ENCODE data around the gene ACER3.
"Not testable (repeated sequence)": the region's sequence is repeated elsewhere in the genome, so short reads cannot be mapped to it uniquely, and the experiment has no call there.

The ACER3 gene

GRCh38 chr11:77009533-77010160, 148.9 kb downstream of the ACER3 start:
- no peak overlapping the region for H3K4me3 ChIP-seq
- H3K36me3 ChIP-seq = peaks cover 19% of the 10 kb centered on the region; the same call in 1 of the 2 replicates
- H3K27ac ChIP-seq = no peak overlapping the region
- H3K9ac ChIP-seq = no peak overlapping the region
- TF ChIP-seq Cebpa-rat (IDR thresholded peaks at IDR 0.05) = no peak
- H3K4me1 ChIP-seq = no peaks in the 10 kb centered on the region
- no peak overlapping the region for H3K4me2 ChIP-seq
- H4K20me1 ChIP-seq = no peaks in the 10 kb centered on the region
- H3K9me3 ChIP-seq = no peaks in the 10 kb centered on the region
- no peaks in the 10 kb centered on the region for H3K27me3 ChIP-seq

GRCh38 chr11:77014669-77015068, 154.0 kb downstream of the ACER3 start:
- Histone ChIP-seq H3K27me3 (no peaks in the 10 kb centered on the region), H3K36me3 (peaks cover 8% of the 10 kb centered on the region), H4K20me1 (no peaks in the 10 kb centered on the region), H3K9ac (no peak overlapping the region), H3K9me3 (no peaks in the 10 kb centered on the region), H3K27ac (no peak overlapping the region), H3K4me2 (no peak overlapping the region), H3K4me1 (no peaks in the 10 kb centered on the region), H3K4me3 (no peak overlapping the region)
- TF ChIP-seq Cebpa-rat (IDR thresholded peaks at IDR 0.05) = no peak

- not testable (repeated sequence) for H3K4me3 ChIP-seq, H3K4me1 ChIP-seq, H3K27me3 ChIP-seq, H3K36me3 ChIP-seq, H3K4me2 ChIP-seq, H4K20me1 ChIP-seq, H3K9ac ChIP-seq, H3K9me3 ChIP-seq, H3K27ac ChIP-seq
These were observed 157.7 kb downstream of the ACER3 start for GRCh38 chr11:77018396-77018924.

- Histone ChIP-seq H4K20me1 (no peaks in the 10 kb centered on the region), H3K4me1 (no peaks in the 10 kb centered on the region), H3K9me3 (no peaks in the 10 kb centered on the region), H3K27ac (no peak overlapping the region), H3K27me3 (no peaks in the 10 kb centered on the region), H3K9ac (no peak overlapping the region), H3K36me3 (peaks cover 4% of the 10 kb centered on the region; the same call in 1 of the 2 replicates), H3K4me2 (no peak overlapping the region), H3K4me3 (no peak overlapping the region)
- TF ChIP-seq Cebpa-rat (IDR thresholded peaks at IDR 0.05) = no peak
These were observed 159.4 kb downstream of the ACER3 start for GRCh38 chr11:77019976-77020595.

GRCh38 chr11:77020734-77021133, 160.0 kb downstream of the ACER3 start:
- Histone ChIP-seq H3K4me1 (no peaks in the 10 kb centered on the region), H3K9ac (no peak overlapping the region), H3K27ac (no peak overlapping the region), H3K4me3 (no peak overlapping the region), H3K9me3 (no peaks in the 10 kb centered on the region), H3K27me3 (no peaks in the 10 kb centered on the region), H3K4me2 (no peak overlapping the region), H4K20me1 (no peaks in the 10 kb centered on the region), H3K36me3 (peaks cover 4% of the 10 kb centered on the region; the same call in 1 of the 2 replicates)
- TF ChIP-seq Cebpa-rat (IDR thresholded peaks at IDR 0.05) = no peak

- Histone ChIP-seq H3K4me1 (no peaks in the 10 kb centered on the region), H3K9me3 (no peaks in the 10 kb centered on the region), H4K20me1 (no peaks in the 10 kb centered on the region), H3K27me3 (no peaks in the 10 kb centered on the region), H3K27ac (no peak overlapping the region), H3K4me2 (no peak overlapping the region), H3K4me3 (no peak overlapping the region), H3K36me3 (no peaks in the 10 kb centered on the region), H3K9ac (no peak overlapping the region)
- TF ChIP-seq Cebpa-rat (IDR thresholded peaks at IDR 0.05) = no peak
These were observed 164.0 kb downstream of the ACER3 start for GRCh38 chr11:77024745-77025144.

- H3K4me2 ChIP-seq = no peak overlapping the region
These were observed 165.5 kb downstream of the ACER3 start for GRCh38 chr11:77026221-77026620.

GRCh38 chr11:77026743-77027142, 166.0 kb downstream of the ACER3 start:
- H3K4me1 ChIP-seq = no peaks in the 10 kb centered on the region
- no peak overlapping the region for H3K27ac ChIP-seq
- no peak overlapping the region for H3K4me2 ChIP-seq
- H4K20me1 ChIP-seq = no peaks in the 10 kb centered on the region
- no peaks in the 10 kb centered on the region for H3K36me3 ChIP-seq
- H3K27me3 ChIP-seq = no peaks in the 10 kb centered on the region
- no peak overlapping the region for H3K9ac ChIP-seq
- no peak overlapping the region for H3K4me3 ChIP-seq
- TF ChIP-seq Cebpa-rat (IDR thresholded peaks at IDR 0.05) = no peak
- no peaks in the 10 kb centered on the region for H3K9me3 ChIP-seq

More at GRCh38 chr11:77026221-77026620, 165.5 kb downstream of the ACER3 start:
- no peak overlapping the region for H3K27ac ChIP-seq
- H4K20me1 ChIP-seq = no peaks in the 10 kb centered on the region
- no peak overlapping the region for H3K9ac ChIP-seq
- no peaks in the 10 kb centered on the region for H3K36me3 ChIP-seq
- H3K4me3 ChIP-seq = no peak overlapping the region
- no peak for TF ChIP-seq Cebpa-rat (IDR thresholded peaks at IDR 0.05)
- H3K9me3 ChIP-seq = no peaks in the 10 kb centered on the region
- H3K27me3 ChIP-seq = no peaks in the 10 kb centered on the region
- no peaks in the 10 kb centered on the region for H3K4me1 ChIP-seq

GRCh38 chr11:77027275-77027674, 166.6 kb downstream of the ACER3 start:
- H3K4me1 ChIP-seq = no peaks in the 10 kb centered on the region
- TF ChIP-seq Cebpa-rat (IDR thresholded peaks at IDR 0.05) = no peak
- no peaks in the 10 kb centered on the region for H4K20me1 ChIP-seq
- H3K36me3 ChIP-seq = no peaks in the 10 kb centered on the region
- no peak overlapping the region for H3K27ac ChIP-seq
- no peaks in the 10 kb centered on the region for H3K9me3 ChIP-seq
- H3K4me2 ChIP-seq = no peak overlapping the region
- H3K9ac ChIP-seq = no peak overlapping the region
- H3K27me3 ChIP-seq = no peaks in the 10 kb centered on the region
- no peak overlapping the region for H3K4me3 ChIP-seq

- no peaks in the 10 kb centered on the region for H3K9me3 ChIP-seq
- no peaks in the 10 kb centered on the region for H3K27me3 ChIP-seq
- TF ChIP-seq Cebpa-rat (IDR thresholded peaks at IDR 0.05) = no peak
- no peak overlapping the region for H3K4me3 ChIP-seq
- H4K20me1 ChIP-seq = no peaks in the 10 kb centered on the region
- no peak overlapping the region for H3K4me2 ChIP-seq
- H3K4me1 ChIP-seq = peaks cover 4% of the 10 kb centered on the region; the same call in 1 of the 2 replicates
- H3K9ac ChIP-seq = no peak overlapping the region
- no peaks in the 10 kb centered on the region for H3K36me3 ChIP-seq
- no peak overlapping the region for H3K27ac ChIP-seq
These were observed 169.1 kb downstream of the ACER3 start for GRCh38 chr11:77029829-77030228.
